GM12874 (cell line): ENCODE measurements around the gene MYMK.

Source experiments
- TF ChIP-seq, protein P1 (sequence below): IDR thresholded peaks from 2 replicates; pipeline ENCODE4 v1.5.1; 2011; ENCODE audit warnings: low read depth, mild to moderate bottlenecking, control low read depth, low read length, moderate library complexity; ENCODE audit not compliant: insufficient read depth

The MYMK gene

DNA sequence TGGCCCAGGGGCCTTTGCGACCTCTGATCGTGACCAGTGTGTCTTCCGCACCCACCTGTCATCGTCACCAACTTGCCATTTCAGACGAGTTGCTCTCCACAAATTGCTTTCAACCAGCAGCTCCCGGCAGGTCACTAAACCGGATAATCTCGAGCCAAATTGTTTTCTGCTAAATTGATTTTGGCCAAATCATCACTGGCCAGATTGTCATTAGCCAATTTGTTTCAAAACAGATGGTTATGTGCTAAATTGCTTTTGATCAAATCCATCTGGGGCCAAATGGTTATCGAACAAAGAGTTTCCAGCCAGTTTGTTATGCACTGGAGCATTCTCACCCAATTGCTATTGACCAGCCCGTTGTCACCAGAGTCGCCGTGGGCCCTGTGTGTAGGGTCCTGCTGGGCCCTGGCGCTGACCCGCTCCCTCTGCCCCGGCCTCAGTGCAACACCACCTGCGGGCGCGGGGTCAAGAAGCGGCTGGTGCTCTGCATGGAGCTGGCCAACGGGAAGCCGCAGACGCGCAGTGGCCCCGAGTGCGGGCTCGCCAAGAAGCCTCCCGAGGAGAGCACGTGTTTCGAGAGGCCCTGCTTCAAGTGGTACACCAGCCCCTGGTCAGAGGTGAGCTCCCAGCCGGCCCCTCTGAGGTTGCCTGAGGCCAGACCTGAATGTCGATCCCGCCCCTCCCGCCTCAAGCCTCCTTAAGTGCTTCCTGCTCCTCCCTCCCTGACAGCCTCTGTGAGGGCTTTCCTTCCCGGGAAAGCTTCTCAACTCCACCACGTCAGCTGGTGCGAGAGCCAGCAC, 45.3 kb upstream of the MYMK start:
- TF ChIP-seq, protein P1, sequence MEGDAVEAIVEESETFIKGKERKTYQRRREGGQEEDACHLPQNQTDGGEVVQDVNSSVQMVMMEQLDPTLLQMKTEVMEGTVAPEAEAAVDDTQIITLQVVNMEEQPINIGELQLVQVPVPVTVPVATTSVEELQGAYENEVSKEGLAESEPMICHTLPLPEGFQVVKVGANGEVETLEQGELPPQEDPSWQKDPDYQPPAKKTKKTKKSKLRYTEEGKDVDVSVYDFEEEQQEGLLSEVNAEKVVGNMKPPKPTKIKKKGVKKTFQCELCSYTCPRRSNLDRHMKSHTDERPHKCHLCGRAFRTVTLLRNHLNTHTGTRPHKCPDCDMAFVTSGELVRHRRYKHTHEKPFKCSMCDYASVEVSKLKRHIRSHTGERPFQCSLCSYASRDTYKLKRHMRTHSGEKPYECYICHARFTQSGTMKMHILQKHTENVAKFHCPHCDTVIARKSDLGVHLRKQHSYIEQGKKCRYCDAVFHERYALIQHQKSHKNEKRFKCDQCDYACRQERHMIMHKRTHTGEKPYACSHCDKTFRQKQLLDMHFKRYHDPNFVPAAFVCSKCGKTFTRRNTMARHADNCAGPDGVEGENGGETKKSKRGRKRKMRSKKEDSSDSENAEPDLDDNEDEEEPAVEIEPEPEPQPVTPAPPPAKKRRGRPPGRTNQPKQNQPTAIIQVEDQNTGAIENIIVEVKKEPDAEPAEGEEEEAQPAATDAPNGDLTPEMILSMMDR, result no peak

DNA sequence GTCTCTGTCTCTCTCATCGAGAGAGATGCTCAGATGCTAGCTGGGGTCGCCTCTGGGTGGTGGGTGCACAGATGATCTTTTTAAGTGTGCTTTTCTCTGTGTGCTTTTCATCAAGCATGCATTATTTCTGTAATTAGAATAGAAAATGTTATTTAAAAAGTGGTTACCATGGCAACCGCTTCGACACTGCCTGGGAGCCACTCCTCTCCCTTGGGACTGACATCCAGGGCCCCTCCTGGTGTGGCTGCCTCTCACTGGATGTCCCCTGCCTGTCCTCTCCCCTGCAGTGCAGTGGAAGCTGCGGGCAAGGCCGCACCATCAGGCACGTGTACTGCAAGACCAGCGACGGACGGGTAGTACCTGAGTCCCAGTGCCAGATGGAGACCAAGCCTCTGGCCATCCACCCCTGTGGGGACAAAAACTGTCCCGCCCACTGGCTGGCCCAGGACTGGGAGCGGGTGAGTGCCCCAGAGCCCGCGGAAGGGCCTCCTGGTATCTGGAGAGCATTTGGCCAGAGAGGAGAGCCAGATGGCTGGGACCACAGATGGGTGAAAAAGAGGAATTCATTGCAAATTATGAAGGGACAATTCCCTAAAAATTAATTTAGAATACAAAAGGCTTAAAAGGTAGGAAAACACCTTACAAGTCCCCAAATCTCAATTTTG, 44.5 kb upstream of the MYMK start:
- TF ChIP-seq, protein P1, result no peak

DNA sequence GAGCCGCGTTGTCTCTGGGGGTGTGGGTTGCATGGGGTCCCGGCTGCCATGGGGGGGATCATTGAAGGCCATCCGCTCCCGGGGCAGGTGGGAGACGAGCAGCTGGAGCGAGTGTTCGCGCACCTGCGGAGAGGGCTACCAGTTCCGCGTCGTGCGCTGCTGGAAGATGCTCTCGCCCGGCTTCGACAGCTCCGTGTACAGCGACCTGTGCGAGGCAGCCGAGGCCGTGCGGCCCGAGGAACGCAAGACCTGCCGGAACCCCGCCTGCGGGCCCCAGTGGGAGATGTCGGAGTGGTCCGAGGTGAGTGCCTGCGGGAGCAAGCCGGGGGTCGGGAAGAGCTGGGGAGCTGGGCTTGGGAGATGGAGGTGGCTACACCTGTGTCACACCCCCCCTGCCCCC, 43.4 kb upstream of the MYMK start:
- TF ChIP-seq, protein P1, result no peak

DNA sequence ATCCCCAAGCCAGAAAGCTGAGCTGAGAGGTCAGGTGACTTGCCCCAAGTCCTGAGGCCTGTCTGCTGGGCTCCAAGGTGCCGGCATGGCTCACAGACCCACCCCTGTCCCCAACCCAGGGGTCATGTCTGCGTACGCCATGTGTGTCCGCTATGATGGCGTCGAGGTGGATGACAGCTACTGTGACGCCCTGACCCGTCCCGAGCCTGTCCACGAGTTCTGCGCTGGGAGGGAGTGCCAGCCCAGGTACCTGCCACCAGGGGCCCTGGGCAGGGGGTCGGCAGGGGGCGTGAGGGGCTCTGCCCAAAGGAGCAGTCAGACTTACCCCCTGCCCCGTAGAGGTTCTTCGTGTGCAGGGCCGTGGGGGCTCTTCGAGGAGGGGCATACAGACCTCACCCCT, 42.1 kb upstream of the MYMK start:
- TF ChIP-seq, protein P1, result no peak

DNA sequence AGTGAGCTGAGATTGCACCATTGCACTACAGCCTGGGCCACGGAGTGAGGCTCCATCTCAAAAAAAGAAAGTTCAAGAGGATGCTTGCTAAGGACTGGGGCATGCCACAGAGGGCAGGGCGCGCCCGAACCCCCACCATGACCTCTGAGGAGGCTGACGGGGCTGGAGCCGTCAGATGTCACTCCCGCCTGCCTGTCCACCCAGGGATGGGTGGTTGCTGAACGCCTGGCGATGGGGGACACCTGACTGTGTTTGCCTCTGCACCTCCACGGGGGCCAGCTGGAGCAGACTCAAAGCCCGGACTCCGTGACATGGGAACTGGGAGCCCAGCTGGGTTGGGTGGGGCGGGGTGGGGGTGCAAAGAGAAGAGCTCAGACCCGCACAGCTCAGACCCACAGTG, 41.6 kb upstream of the MYMK start:
- TF ChIP-seq, protein P1, result no peak

DNA sequence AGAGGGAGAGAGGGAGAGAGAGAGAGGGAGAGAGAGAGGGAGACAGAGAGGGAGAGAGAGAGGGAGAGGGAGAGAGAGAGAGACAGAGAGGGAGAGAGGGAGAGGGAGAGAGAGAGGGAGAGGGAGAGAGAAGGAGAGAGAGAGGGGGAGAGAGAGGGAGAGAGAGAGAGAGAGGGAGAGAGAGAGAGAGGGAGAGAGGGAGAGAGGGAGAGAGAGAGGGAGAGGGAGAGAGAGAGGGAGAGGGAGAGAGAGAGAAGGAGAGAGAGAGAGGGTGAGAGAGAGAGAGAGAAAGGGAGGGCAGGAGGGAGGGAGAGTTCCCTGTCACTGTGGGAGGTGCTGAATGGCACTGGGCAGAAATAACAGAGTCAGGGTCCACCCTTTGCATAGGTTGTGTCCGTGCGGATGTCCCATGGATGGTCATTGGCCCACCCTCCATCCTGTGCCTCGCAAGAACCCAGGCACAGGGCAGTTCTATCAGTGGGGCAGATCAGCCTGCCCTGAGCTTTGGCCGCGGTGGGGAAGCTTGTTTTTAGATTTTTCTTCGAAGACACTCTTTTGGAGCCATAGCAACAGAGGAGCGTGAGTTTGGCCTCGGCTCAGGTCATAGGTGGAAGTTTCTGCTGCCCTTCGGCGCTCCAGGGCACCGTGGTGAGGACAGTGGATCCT, 39.8 kb upstream of the MYMK start:
- TF ChIP-seq, protein P1, result no peak

DNA sequence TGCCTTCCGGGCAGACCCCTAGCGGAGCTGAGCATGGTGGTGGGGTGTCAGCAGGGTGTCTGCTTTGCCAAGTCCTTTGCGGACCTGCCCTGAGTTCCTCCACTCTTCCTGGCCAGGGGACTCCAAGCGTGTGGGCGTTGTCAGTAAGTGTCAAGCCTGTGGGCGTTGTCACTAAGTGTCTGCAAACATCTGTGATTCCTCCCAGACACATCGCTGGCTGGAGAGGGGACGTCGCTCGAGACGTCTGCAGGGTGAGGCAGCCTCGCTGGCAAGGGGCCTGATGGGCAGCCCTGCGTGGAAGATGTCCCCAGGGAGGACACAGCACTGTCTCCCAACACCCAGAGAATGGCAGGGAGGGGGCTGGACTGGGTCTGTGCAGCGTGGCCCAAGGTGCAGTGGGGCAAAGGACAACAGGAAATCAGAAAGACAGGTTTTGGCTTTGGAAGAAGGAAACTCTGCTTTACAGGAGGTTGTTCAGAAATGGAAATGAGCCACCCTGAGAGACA, 38.6 kb upstream of the MYMK start:
- TF ChIP-seq, protein P1, result no peak
